WTC11 (cell line): ENCODE measurements around the gene POLR1C. TPM values are rescaled to one million over a fixed set of nuclear protein-coding genes. Genes with fewer than 3 reads are reported as not detected.

Experiments
- ATAC-seq: fragments of 200-7000 bp; cut with Tn5 transposase; 2 replicates; pipeline ENCODE4 v1.10.0; 2021; ENCODE audit warnings: mild to moderate bottlenecking, moderate library complexity
- CTCF ChIA-PET: fragments of 300-600 bp; sonication (Branson Sonifier 250); formaldehyde crosslinking; loops from one replicate; lab custom pipeline; 2021; ENCODE audit warnings: antibody characterized with exemption; lab: Charles Lee
- POLR2A ChIA-PET: fragments of 350-600 bp; sonication (Branson Sonifier 250); formaldehyde crosslinking; loops from one replicate; lab custom pipeline; 2021; ENCODE audit warnings: antibody characterized with exemption; lab: Charles Lee
- DNase-seq: peaks from one replicate; pipeline ENCODE4 v3.0.0; 2021; ENCODE audit warnings: low spot score
- H3K27ac Mint-ChIP-seq: 2 replicates; pipeline ENCODE4 v1.8.0; 2021; ENCODE audit warnings: mixed read lengths
- H3K27me3 Mint-ChIP-seq: 2 replicates; pipeline ENCODE4 v1.8.0; 2021; ENCODE audit warnings: low read depth, mild to moderate bottlenecking, moderate library complexity, mixed read lengths
- H3K36me3 Mint-ChIP-seq: 2 replicates; pipeline ENCODE4 v1.8.0; 2021; ENCODE audit warnings: mixed read lengths
- H3K4me1 Mint-ChIP-seq: 2 replicates; pipeline ENCODE4 v1.8.0; 2022; ENCODE audit warnings: mixed read lengths
- H3K4me3 Mint-ChIP-seq: 2 replicates; pipeline ENCODE4 v1.8.0; 2021; ENCODE audit warnings: mild to moderate bottlenecking, moderate library complexity, mixed read lengths
- H3K9me3 Mint-ChIP-seq: 2 replicates; pipeline ENCODE4 v1.8.0; 2021; ENCODE audit warnings: mixed read lengths
- ATF1 ChIP-seq: sonication (generic); formaldehyde crosslinking; IDR thresholded peaks from 2 replicates; pipeline ENCODE4 v1.8.1; 2023; ENCODE audit warnings: mild to moderate bottlenecking, moderate library complexity, missing genetic modification reagents
- ATF2 ChIP-seq: sonication (generic); formaldehyde crosslinking; IDR thresholded peaks from 2 replicates; pipeline ENCODE4 v1.8.1; 2022; ENCODE audit warnings: low read depth, missing genetic modification reagents, borderline replicate concordance
- E2F1 ChIP-seq: sonication (generic); formaldehyde crosslinking; IDR thresholded peaks from 2 replicates; pipeline ENCODE4 v1.8.0; 2022; ENCODE audit warnings: mild to moderate bottlenecking, missing genetic modification reagents
- EMX1 ChIP-seq: fragments of 250-450 bp; sonication (Bioruptor Pico); IDR thresholded peaks from 2 replicates; pipeline ENCODE4 v1.8.0; 2021; ENCODE audit warnings: mild to moderate bottlenecking
- ETV6 ChIP-seq: sonication (generic); formaldehyde crosslinking; IDR thresholded peaks from 2 replicates; pipeline ENCODE4 v1.8.1; 2022; ENCODE audit warnings: mild to moderate bottlenecking, missing genetic modification reagents
- FOXJ3 ChIP-seq: sonication (generic); formaldehyde crosslinking; IDR thresholded peaks from 2 replicates; pipeline ENCODE4 v1.9.0; 2021; ENCODE audit warnings: missing genetic modification reagents, mild to moderate bottlenecking, borderline replicate concordance
- FOXK1 ChIP-seq: sonication (generic); formaldehyde crosslinking; IDR thresholded peaks from 2 replicates; pipeline ENCODE4 v1.8.0; 2022; ENCODE audit warnings: mild to moderate bottlenecking, moderate library complexity, missing genetic modification reagents
- HMGA2 ChIP-seq: fragments of 250-450 bp; sonication (Bioruptor Pico); IDR thresholded peaks from 2 replicates; pipeline ENCODE4 v1.4.0; 2021; ENCODE audit warnings: mild to moderate bottlenecking, moderate library complexity
- KAT7 ChIP-seq: sonication (generic); formaldehyde crosslinking; IDR thresholded peaks from 2 replicates; pipeline ENCODE4 v1.8.1; 2023; ENCODE audit warnings: missing genetic modification reagents, mild to moderate bottlenecking, borderline replicate concordance
- NFE2L1 ChIP-seq: sonication (generic); formaldehyde crosslinking; IDR thresholded peaks from 2 replicates; pipeline ENCODE4 v1.8.1; 2023; ENCODE audit warnings: missing genetic modification reagents
- NR3C1 ChIP-seq: sonication (generic); formaldehyde crosslinking; conservative IDR thresholded peaks from 2 replicates; pipeline ENCODE4 v1.8.1; 2023; ENCODE audit warnings: low read depth, mild to moderate bottlenecking, missing genetic modification reagents
- RELA ChIP-seq: sonication (generic); formaldehyde crosslinking; IDR thresholded peaks from 2 replicates; pipeline ENCODE4 v1.8.1; 2022; ENCODE audit warnings: missing genetic modification reagents, mild to moderate bottlenecking, borderline replicate concordance
- ZBTB21 ChIP-seq: sonication (generic); formaldehyde crosslinking; IDR thresholded peaks from 2 replicates; pipeline ENCODE4 v1.8.1; 2023; ENCODE audit warnings: mild to moderate bottlenecking, missing genetic modification reagents, borderline replicate concordance
- ZNF232 ChIP-seq: sonication (generic); formaldehyde crosslinking; IDR thresholded peaks from 2 replicates; pipeline ENCODE4 v1.8.0; 2022; ENCODE audit warnings: mild to moderate bottlenecking, missing genetic modification reagents
- ZNF263 ChIP-seq: sonication (generic); formaldehyde crosslinking; IDR thresholded peaks from 2 replicates; pipeline ENCODE4 v1.8.1; 2022; ENCODE audit warnings: low read depth, mild to moderate bottlenecking, moderate library complexity, missing genetic modification reagents
- total RNA-seq: library from RNA; stranded (reverse); gene quantifications from 3 replicates; pipeline ENCODE4 v1.2.3, GENCODE V29; 2021
- TF ChIP-seq, protein P1 (sequence below): sonication (generic); formaldehyde crosslinking; IDR thresholded peaks from 2 replicates; pipeline ENCODE4 v1.8.0; 2022; ENCODE audit warnings: missing genetic modification reagents
- TF ChIP-seq, protein P2 (sequence below): fragments of 200-600 bp; IDR thresholded peaks from 2 replicates; pipeline ENCODE4 v1.8.0; 2022; ENCODE audit warnings: antibody characterized with exemption
- TF ChIP-seq, protein P3 (sequence below): sonication (generic); formaldehyde crosslinking; IDR thresholded peaks from 2 replicates; pipeline ENCODE4 v1.8.1; 2022; ENCODE audit warnings: mild to moderate bottlenecking, moderate library complexity, missing genetic modification reagents

Gene POLR1C
- total RNA-seq, 1 experiment from 2014 or later, result 46.6 TPM

GRCh38 chr6:43516367-43516696, 557 bp upstream of the POLR1C start (continued):
- TF ChIP-seq, protein P1, sequence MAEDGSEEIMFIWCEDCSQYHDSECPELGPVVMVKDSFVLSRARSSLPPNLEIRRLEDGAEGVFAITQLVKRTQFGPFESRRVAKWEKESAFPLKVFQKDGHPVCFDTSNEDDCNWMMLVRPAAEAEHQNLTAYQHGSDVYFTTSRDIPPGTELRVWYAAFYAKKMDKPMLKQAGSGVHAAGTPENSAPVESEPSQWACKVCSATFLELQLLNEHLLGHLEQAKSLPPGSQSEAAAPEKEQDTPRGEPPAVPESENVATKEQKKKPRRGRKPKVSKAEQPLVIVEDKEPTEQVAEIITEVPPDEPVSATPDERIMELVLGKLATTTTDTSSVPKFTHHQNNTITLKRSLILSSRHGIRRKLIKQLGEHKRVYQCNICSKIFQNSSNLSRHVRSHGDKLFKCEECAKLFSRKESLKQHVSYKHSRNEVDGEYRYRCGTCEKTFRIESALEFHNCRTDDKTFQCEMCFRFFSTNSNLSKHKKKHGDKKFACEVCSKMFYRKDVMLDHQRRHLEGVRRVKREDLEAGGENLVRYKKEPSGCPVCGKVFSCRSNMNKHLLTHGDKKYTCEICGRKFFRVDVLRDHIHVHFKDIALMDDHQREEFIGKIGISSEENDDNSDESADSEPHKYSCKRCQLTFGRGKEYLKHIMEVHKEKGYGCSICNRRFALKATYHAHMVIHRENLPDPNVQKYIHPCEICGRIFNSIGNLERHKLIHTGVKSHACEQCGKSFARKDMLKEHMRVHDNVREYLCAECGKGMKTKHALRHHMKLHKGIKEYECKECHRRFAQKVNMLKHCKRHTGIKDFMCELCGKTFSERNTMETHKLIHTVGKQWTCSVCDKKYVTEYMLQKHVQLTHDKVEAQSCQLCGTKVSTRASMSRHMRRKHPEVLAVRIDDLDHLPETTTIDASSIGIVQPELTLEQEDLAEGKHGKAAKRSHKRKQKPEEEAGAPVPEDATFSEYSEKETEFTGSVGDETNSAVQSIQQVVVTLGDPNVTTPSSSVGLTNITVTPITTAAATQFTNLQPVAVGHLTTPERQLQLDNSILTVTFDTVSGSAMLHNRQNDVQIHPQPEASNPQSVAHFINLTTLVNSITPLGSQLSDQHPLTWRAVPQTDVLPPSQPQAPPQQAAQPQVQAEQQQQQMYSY (CRISPR knock-in tag), result no peak
- TF ChIP-seq ZNF232, result no peak
- TF ChIP-seq, protein P2, sequence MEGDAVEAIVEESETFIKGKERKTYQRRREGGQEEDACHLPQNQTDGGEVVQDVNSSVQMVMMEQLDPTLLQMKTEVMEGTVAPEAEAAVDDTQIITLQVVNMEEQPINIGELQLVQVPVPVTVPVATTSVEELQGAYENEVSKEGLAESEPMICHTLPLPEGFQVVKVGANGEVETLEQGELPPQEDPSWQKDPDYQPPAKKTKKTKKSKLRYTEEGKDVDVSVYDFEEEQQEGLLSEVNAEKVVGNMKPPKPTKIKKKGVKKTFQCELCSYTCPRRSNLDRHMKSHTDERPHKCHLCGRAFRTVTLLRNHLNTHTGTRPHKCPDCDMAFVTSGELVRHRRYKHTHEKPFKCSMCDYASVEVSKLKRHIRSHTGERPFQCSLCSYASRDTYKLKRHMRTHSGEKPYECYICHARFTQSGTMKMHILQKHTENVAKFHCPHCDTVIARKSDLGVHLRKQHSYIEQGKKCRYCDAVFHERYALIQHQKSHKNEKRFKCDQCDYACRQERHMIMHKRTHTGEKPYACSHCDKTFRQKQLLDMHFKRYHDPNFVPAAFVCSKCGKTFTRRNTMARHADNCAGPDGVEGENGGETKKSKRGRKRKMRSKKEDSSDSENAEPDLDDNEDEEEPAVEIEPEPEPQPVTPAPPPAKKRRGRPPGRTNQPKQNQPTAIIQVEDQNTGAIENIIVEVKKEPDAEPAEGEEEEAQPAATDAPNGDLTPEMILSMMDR, result no peak
- no peak for TF ChIP-seq FOXJ3 (CRISPR knock-in tag)

DNA sequence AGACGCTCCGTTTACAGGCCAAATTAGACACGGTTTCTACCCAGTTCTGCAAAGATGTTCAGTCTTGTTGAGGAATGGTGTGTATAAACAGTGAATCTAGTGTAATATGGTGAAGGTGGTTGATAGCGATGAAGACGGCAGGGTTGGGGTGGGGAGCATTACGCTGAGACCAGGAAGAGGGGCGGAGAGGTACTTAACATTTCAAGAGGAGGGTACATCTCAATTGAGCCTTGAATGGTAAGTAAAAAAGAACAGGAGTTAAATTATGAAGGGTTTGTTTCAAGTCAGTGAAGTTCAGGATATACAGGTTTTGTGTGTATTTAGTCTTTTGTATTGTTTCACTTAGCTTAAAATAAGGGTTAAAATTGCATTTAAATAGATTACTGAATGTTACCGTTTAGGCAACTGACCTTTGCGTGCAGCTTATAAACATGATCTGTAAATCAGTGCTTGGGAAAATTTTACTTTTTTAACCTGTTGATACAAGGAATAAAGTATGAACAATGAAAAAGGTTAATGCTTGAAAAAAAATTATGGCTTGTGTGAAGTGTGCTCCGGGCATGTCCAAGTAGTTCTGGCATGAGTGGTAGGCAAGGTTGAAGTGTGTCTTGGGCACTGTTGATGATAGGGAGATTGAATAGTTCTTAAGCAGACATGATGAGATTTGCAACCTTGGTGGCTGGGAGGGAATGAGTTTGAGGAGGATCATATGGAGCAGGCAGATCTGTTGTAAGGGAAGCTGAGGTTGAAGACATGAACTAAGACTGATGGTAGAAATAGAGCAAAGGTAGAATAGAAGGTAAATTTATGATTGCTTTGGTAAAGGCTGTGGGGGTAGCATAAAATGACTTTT, 842 bp downstream of the POLR1C start:
- DNase-seq, result no peak

More for the DNA sequence above, 842 bp downstream of the POLR1C start:
- peaks cover 13% of the 10 kb centered on the region for H3K4me1 Mint-ChIP-seq
- TF ChIP-seq ATF2 (CRISPR knock-in tag), result no peak
- TF ChIP-seq NR3C1 (CRISPR knock-in tag), result no peak
- no peak for TF ChIP-seq E2F1 (CRISPR knock-in tag)
- TF ChIP-seq, protein P3, sequence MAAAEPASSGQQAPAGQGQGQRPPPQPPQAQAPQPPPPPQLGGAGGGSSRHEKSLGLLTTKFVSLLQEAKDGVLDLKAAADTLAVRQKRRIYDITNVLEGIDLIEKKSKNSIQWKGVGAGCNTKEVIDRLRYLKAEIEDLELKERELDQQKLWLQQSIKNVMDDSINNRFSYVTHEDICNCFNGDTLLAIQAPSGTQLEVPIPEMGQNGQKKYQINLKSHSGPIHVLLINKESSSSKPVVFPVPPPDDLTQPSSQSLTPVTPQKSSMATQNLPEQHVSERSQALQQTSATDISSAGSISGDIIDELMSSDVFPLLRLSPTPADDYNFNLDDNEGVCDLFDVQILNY (CRISPR knock-in tag), result no peak
- no peak for TF ChIP-seq ZBTB21 (CRISPR knock-in tag)
- no peak for TF ChIP-seq ETV6 (CRISPR knock-in tag)
- TF ChIP-seq NFE2L1, result no peak
- TF ChIP-seq KAT7, result no peak
- no peak for TF ChIP-seq ZNF263 (CRISPR knock-in tag)
- no peak for TF ChIP-seq HMGA2 (CRISPR knock-in tag)
- no peak for TF ChIP-seq RELA (CRISPR knock-in tag)
- TF ChIP-seq FOXK1 (CRISPR knock-in tag), result no peak
- TF ChIP-seq EMX1, result no peak
- no peak for TF ChIP-seq ATF1 (CRISPR knock-in tag)
- peaks cover 42% of the 10 kb centered on the region for H3K36me3 Mint-ChIP-seq
- no peak overlapping the region for H3K4me3 Mint-ChIP-seq
- CTCF ChIA-PET, result interaction anchor here (1.1 to 1.7 kb wide), 2 partner anchors 11 to 21 kb away, joined by 3 to 9 read pairs; no protein-coding TSS in a partner anchor
- POLR2A ChIA-PET, result interaction anchor here (0.6 to 1.1 kb wide), 2 partner anchors 14 to 539 kb away, joined by 3 read pairs; partner anchors contain the start of gene PEX6
- no peak overlapping the region for H3K27ac Mint-ChIP-seq
- peak; percentile 23; the same call in 1 of the 2 replicates for ATAC-seq
- H3K9me3 Mint-ChIP-seq, result no peaks in the 10 kb centered on the region
- no peaks in the 10 kb centered on the region for H3K27me3 Mint-ChIP-seq
